Superior temporal gyrus (tissue), 1 donor: ENCODE data around the gene CMIP.

Experiments
- DNase-seq: peaks from one replicate; pipeline ENCODE4 v3.0.0-alpha.2; 2016; ENCODE audit errors: extremely low spot score

The CMIP gene

DNA sequence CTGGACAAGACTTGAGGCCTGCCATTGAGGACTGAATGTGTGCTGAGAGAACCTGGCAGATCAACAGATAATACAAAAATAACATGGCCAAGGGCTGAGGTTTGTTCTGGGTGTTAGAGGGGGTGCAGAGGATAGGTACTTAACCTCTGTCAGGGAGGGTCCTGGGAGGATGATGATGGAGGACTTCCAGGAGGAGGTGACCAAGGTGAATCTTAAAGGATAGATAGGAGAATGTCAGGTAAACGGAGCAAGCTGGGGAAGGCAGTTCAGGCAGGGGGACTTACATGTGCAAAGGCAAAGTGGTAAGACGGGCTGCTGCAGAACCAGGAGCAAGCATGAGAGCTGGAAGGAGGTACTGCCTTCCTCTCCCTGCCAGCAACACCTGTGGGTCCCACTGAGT lies 214.6 kb downstream of the CMIP start:
- DNase-seq: no peak

DNA sequence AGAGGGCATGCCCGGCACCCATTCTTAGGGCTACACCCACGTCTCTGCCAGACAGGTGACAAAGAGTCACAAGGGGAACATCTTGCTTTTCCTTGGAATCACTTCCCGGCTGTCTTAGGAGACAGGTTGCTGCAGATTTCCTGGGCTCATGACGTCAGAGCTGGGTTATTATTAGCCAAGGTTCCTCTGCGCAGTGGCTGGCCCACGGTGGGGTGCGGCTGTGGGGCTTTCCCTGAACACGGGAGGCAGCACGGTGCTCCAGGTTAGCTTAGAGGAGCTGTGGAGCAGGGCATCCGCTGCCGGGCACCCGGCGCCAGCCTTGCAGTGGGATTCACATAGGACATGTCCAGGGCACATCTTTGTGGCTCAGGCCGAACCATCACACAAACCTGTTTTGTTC lies 216.5 kb downstream of the CMIP start:
- no peak for DNase-seq

DNA sequence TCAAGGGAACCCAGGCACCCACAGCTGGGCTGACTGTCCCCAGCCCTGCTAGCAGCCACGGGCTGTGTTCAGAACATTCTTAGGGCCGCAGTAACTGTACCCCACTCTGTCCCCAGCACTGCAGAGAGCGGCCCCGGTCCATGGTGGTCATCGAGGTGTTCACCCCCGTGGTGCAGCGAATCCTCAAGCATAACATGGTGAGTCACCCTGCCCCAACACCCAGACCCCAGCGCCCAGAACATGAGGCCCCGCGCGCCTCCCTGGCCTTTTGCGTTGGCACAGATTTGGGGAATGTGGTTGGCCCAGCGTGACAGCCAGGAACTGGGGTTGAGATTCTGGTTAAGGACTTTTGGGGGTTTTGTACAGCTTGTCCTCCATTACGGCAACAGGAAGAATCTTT lies 219.5 kb downstream of the CMIP start:
- no peak for DNase-seq

GRCh38 chr16:81665588-81665987 lies 221.0 kb downstream of the CMIP start:
- DNase-seq: no peak

DNA sequence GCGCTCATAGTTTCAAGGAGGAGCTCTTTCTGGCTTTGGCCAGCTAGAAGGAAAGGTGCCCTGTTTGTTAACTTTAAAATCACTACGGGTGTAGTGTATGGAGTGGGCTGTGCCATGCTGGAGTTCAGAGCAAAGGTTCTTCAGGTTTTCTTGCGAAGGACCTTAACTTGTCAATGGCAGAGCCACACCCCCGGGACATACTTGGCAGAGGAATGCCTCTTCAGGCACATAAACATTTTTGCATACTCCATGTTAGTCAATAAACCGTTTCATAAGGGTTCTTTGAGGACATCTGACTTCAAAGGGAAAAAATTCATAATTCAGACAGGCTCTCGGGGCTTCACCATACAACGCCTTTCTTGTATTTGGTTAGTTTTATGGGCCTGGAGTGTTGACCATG lies 221.5 kb downstream of the CMIP start:
- no peak for DNase-seq

- no peak for DNase-seq
Measured at GRCh38 chr16:81668243-81669097, 223.9 kb downstream of the CMIP start.

- DNase-seq: no peak
Measured at GRCh38 chr16:81669473-81670350, 225.1 kb downstream of the CMIP start.

DNA sequence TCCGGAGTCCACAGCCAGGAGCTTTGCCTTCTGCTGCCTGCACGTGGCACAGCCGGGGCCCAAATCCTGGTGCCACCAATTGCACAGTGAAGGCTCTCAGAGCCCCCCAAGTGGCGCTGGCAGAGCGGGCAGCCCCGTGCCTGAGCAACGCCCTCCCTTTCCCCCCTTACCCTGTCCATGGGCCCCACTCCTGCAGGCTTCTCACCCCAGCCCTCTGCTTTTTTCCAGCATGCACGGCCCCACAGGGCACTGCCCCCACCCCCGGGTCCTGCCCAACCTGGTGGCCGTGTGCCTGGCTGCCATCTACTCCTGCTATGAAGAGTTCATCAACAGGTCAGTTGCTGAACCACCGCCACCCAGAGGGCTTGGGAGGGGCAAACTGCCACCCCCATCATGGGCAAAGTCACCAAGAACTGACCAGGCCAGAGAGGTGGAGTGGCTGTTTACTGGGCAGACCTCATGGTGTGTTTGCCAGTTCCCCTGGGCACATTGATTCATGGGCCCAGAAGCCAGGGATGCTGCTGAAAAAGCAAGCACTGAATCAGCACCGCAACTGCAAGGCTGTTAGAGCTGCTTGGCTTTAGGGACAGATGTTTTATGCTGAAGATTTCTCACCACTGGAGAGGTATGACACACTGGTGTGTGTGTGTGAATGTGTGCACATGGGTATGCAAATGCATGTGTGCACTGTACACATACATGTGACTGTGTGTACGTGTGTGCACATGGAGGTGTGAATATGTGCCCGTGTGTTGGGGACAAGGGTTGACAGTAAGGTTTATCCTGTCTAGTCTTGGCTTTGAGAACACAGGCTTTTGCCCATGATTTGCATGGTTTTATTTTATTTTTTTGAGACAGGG lies 227.4 kb downstream of the CMIP start:
- DNase-seq: no peak

DNA sequence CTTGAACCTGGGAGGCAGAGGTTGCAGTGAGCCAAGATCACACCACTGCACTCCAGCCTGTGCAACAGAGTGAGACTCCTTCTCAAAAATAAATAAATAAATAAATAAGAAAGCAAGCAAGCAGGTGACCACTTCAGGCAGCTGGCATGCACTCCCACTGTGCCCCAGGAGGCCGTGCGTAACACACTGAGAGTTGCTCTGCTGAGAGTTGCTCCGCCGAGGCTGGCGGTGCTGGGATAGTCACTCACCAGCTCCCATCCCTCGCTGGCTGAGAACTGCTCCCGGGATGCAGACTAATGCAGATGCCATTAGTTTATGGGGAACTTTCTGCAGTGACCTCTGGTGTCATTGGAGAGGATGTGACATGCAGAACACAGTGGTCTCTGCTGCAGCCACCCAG lies 228.8 kb downstream of the CMIP start:
- DNase-seq: no peak

DNA sequence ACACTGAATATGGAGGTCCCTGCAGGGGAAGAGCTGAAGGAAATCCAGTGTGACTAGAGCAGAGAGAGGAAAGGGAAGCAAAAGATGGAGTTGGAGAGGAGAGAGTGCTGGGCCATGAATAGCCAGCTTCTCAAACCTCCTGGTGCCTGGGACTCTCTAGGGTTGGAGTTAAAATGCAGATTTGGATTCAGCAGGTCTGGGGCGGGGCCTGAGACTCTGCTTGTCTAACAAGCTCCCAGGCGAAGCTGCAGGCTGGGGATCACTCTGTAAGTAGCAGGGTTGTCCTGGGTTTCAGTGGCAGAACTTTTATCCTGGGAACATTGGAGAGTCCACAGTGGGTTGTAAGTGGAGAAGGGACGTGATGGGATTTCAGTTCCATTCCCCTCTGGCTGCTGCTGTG lies 231.1 kb downstream of the CMIP start:
- no peak for DNase-seq

DNA sequence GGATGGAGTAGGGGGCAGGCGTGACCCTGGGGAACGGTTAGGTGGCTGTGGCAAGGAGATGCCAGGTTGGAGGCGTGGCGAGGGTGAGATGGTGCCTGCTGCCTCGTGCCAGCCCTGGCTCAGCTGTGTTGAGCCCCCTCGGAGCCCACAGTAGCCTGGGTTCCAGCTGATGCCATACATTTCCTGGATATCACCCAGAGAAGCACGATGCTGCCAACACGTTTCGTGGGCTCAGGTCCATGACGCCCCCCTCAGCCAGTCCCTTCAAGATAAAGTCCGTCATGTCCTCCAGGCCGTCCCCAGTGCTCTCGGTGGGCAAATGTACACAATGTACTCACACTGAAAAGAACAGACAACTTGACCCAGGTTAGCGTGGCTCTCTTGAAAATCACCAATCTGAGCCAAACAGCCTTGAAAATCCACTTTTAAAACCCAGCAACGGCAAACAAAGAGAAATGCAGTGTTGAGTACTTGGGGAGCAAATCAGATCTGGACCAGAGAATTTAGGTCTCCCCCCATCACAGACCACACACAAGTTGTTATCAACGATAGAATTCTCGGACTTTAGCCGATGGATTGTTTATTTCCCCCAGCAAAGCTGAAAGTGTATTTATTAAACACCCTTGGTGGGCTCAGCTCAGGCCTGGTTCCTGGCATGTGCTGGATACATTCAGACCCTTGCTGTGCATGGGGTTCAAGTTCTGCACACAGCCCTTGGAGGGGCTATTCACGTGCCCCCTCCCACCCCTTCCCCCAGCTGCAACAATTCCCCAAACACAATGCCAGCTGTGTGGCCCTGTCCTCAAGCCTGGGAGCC lies 231.7 kb downstream of the CMIP start:
- no peak for DNase-seq

DNA sequence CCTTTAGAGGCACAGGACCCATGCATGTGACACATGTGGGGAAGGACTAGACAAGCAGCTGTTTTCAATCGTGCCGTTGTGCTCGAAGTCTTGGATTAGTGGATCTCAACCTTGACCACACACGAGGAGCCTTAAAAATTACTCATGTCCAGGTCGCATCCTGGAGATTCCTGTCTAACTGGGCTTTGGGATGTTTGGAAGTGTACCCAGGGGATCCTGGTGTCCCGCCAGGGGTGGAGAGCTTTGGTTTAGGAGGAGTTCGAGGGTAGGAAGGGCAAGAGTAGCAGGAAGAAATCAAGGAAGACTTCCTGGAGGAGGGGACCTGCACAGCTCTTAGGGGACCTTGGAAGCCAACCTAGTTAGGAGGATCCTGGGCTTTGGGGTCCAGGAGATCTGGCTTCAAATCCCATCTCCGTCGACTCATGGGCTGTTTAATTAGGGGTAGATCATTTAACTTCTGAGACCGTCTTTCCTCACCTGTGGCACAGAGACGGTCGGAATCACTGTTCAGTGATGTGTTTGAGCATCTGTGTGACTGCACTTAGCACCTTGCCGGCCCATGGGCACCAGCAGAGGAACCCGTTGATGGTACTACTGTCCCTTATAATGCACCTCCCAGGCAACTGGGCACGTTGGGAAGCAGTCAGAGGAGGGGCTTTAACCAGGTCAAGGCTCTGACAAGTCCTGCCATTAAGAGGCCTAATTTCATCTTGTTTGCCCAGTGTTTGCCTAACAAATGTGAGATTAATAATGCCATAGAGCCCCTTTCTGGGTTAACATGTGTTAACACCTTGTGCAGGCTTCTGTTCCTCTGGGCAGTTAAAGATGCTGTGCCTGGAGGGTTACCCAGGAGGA lies 232.5 kb downstream of the CMIP start:
- DNase-seq: no peak

DNA sequence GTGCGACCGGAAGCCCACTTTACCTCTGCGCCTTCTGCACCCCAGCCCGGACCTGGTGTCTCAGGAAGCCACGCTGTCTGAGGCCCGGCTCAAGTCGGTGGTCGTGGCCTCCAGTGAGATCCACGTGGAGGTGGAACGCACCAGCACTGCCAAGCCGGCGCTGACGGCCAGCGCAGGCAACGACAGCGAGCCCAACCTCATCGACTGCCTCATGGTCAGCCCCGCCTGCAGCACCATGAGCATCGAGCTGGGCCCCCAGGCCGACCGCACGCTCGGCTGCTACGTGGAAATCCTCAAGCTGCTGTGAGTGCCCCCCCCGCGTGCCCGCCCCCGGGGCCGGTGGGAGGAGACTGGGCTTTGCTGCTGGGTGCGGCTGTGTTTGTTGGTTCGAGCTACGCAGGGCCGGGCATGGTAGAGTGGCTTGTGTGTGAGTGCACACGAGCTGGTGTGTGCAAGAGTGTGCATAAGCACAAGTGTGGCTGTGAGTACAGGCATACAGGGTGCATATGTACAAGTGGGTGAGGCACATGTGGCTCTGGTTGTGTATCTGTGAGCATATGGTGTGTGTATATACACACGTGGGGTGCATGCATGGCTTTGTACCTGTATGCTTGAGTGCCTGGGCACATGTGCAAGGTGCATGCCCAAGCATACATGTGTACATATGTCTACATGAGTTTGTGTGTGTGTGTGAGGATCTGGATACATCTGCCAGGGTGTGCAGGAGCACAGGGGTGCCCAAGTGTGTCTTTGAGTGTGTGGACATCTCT lies 233.9 kb downstream of the CMIP start:
- no peak for DNase-seq

- DNase-seq: no peak
Measured at GRCh38 chr16:81679721-81680430, 235.3 kb downstream of the CMIP start.

GRCh38 chr16:81680444-81681275 lies 236.1 kb downstream of the CMIP start:
- no peak for DNase-seq

- no peak for DNase-seq
Measured at GRCh38 chr16:81681311-81681710, 236.7 kb downstream of the CMIP start.

- DNase-seq: no peak
Measured at GRCh38 chr16:81684242-81684837, 239.7 kb downstream of the CMIP start.
